Bronchial epithelial cell (primary cell): ENCODE measurements around the gene KAZN. TPM values are rescaled to one million over a fixed set of nuclear protein-coding genes. Genes with fewer than 3 reads are reported as not detected.

Experiments
- DNase-seq: peaks from one replicate; pipeline ENCODE4 v3.0.0-alpha.2; 2010; ENCODE audit warnings: low read depth
- FAIRE-seq: peaks from 2 replicates; lab custom pipeline; 2011; peaks lifted over from hg19 to GRCh38; lab: Jason Lieb, UNC
- H3K27me3 ChIP-seq: 2 replicates; pipeline ENCODE4 v1.5.1; 2011; ENCODE audit warnings: low read length; ENCODE audit not compliant: control insufficient read depth, insufficient read depth
- H3K36me3 ChIP-seq: 2 replicates; pipeline ENCODE4 v1.5.1; 2011; ENCODE audit warnings: low read length; ENCODE audit not compliant: control insufficient read depth, insufficient read depth
- H3K4me3 ChIP-seq: 2 replicates; pipeline ENCODE4 v1.5.1; 2011; ENCODE audit warnings: mild to moderate bottlenecking, low read depth, low read length, control low read depth
- CTCF ChIP-seq: IDR thresholded peaks from 2 replicates; pipeline ENCODE4 v1.5.1; 2011; ENCODE audit warnings: mild to moderate bottlenecking, moderate library complexity, low read length, control low read depth, inconsistent platforms; ENCODE audit not compliant: insufficient read depth, severe bottlenecking
- total RNA-seq: library from RNA; depleted of rRNA; stranded (reverse); fragments of >200 nt; gene quantifications from 2 replicates; pipeline ENCODE4 v1.2.1, GENCODE V29; 2014

KAZN gene
- total RNA-seq, result 4.4 and 4.7 TPM in 2 replicates

GRCh38 chr1:14598498-14599182, at the start of gene KAZN:
TSS of gene KAZN (plus strand) at chr1:14598685.
- Histone ChIP-seq H3K36me3 (no peaks in the 10 kb centered on the region), H3K27me3 (peaks cover 9% of the 10 kb centered on the region), H3K4me3 (no peak within 1 kb of the TSS)
- no peak for TF ChIP-seq CTCF
- FAIRE-seq (no peak), DNase-seq (no peak)

GRCh38 chr1:14549897-14550620, 48.4 kb upstream of the KAZN start:
- TF ChIP-seq CTCF, result no peak
- no peak for FAIRE-seq

GRCh38 chr1:14551386-14551785, 47.1 kb upstream of the KAZN start:
- FAIRE-seq (no peak), DNase-seq (no peak)
- H3K4me3 ChIP-seq, result no peak overlapping the region
- TF ChIP-seq CTCF, result no peak
- no peaks in the 10 kb centered on the region for H3K27me3 ChIP-seq
- H3K36me3 ChIP-seq, result no peaks in the 10 kb centered on the region

More at GRCh38 chr1:14549897-14550620, 48.4 kb upstream of the KAZN start:
- DNase-seq, result no peak
- Histone ChIP-seq H3K27me3 (no peaks in the 10 kb centered on the region), H3K4me3 (no peak overlapping the region), H3K36me3 (no peaks in the 10 kb centered on the region)

- no peaks in the 10 kb centered on the region for H3K36me3 ChIP-seq
- H3K27me3 ChIP-seq, result no peaks in the 10 kb centered on the region
- FAIRE-seq (no peak), DNase-seq (no peak)
- no peak overlapping the region for H3K4me3 ChIP-seq
- TF ChIP-seq CTCF, result no peak
These were observed 46.1 kb upstream of the KAZN start for GRCh38 chr1:14552246-14552965.

DNA sequence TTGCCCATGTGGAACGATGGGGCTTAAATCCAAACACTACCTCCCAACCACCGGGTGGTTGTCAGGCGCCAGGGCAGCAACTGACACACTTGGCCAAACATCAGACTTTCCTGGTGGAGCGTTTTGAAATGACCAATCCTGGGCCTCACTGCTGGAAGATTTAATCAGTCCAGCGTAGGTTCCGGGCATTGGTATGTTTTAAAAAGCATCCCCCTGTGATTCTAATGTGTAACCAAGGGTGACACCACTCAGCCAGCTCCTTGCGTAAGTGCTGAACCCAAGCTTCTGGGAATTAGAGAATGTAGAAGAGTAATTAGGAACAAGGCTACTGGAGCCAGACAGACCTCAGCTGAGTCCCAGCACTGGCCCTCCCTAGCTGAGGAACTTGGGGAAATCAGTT, 44.8 kb upstream of the KAZN start:
- H3K36me3 ChIP-seq, result no peaks in the 10 kb centered on the region
- FAIRE-seq (no peak), DNase-seq (no peak)
- no peaks in the 10 kb centered on the region for H3K27me3 ChIP-seq
- no peak for TF ChIP-seq CTCF
- no peak overlapping the region for H3K4me3 ChIP-seq
